ENCODE data around the gene TTYH2. TPM values are rescaled to one million over a fixed set of nuclear protein-coding genes. Genes with fewer than 3 reads are reported as not detected.

The TTYH2 gene
- total RNA-seq, 6 experiments from 2014 or later: 0.60 to 1.8 (median 1.3) TPM

GRCh38 chr17:74179576-74179975, 33.8 kb upstream of the TTYH2 start:
- no peak overlapping the region for H3K27ac ChIP-seq
- no peaks in the 10 kb centered on the region for H3K27me3 ChIP-seq
- H3K36me3 ChIP-seq: no peaks in the 10 kb centered on the region
- intact Hi-C loops (cut with DNase I): loop anchor here in 1 of 2 donors (10.0 kb wide), 1 partner anchor 745 kb away; no protein-coding TSS in a partner anchor
- DNase-seq (no peak), ATAC-seq (no peak)
- WGBS (ENCODE audit: insufficient coverage, low coverage, low lambda C conversion rate, missing lambda C conversion rate): no CpG with 5 or more reads among the region's 4 CpGs
- no peaks in the 10 kb centered on the region for H3K4me1 ChIP-seq
- TF ChIP-seq POLR2A (IDR thresholded peaks at IDR 0.05) (no peak), CTCF (IDR thresholded peaks at IDR 0.05) (no peak)
- no peaks in the 10 kb centered on the region for H3K9me3 ChIP-seq
- H3K4me3 ChIP-seq: no peak overlapping the region

DNA sequence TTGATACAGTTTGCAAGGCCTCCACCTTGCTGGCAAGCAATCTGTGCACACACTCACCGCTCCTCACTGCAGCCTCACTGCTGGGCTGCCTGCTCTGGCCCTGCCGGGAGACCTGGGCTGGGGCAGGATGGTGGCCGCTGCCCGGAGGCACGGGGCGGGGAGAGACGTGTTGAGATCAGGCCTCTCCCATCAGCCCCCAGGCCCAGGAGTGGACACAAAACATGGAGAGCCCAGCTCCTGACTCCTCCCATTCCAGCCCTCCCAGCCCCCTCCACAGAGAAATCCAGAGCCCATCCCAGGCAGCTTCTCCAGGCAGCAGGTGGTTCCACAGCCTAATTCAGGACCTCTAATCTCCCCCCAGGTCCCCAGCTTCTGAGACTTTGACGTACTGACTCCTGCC, 33.0 kb upstream of the TTYH2 start:
- ATAC-seq (no peak), DNase-seq (no peak)
- Histone ChIP-seq H3K36me3 (no peaks in the 10 kb centered on the region), H3K9me3 (no peaks in the 10 kb centered on the region), H3K4me3 (no peak overlapping the region), H3K27ac (no peak overlapping the region), H3K27me3 (no peaks in the 10 kb centered on the region), H3K4me1 (no peaks in the 10 kb centered on the region)
- intact Hi-C loops (cut with DNase I): no loop called here
- WGBS (ENCODE audit: insufficient coverage, low coverage, low lambda C conversion rate, missing lambda C conversion rate): 34% methylated on average over 7 of the region's 8 CpGs
- no peak for TF ChIP-seq POLR2A (IDR thresholded peaks at IDR 0.05)
- TF ChIP-seq CTCF (IDR thresholded peaks at IDR 0.05): no peak

- Histone ChIP-seq H3K27ac (no peak overlapping the region), H3K4me1 (no peaks in the 10 kb centered on the region), H3K27me3 (no peaks in the 10 kb centered on the region), H3K36me3 (no peaks in the 10 kb centered on the region), H3K4me3 (no peak overlapping the region), H3K9me3 (no peaks in the 10 kb centered on the region)
- ATAC-seq: no peak
- intact Hi-C loops (cut with DNase I): no loop called here
- TF ChIP-seq CTCF (IDR thresholded peaks at IDR 0.05) (no peak), POLR2A (IDR thresholded peaks at IDR 0.05) (no peak)
- DNase-seq: no peak
- WGBS (ENCODE audit: insufficient coverage, low coverage, low lambda C conversion rate, missing lambda C conversion rate): 63% methylated on average over 3 of the region's 4 CpGs
Measured at GRCh38 chr17:74181341-74181740, 32.0 kb upstream of the TTYH2 start.

- DNase-seq: no peak
Measured at GRCh38 chr17:74182041-74182723, 31.2 kb upstream of the TTYH2 start.

More at GRCh38 chr17:74182041-74182723, 31.2 kb upstream of the TTYH2 start:
- H3K4me3 ChIP-seq: no peak overlapping the region
- intact Hi-C loops (cut with DNase I): no loop called here
- ATAC-seq: no peak
- no peaks in the 10 kb centered on the region for H3K36me3 ChIP-seq
- TF ChIP-seq CTCF (IDR thresholded peaks at IDR 0.05) (no peak), POLR2A (IDR thresholded peaks at IDR 0.05) (no peak)
- no peaks in the 10 kb centered on the region for H3K27me3 ChIP-seq
- WGBS (ENCODE audit: insufficient coverage, low coverage, low lambda C conversion rate, missing lambda C conversion rate): 49% methylated on average over 5 of the region's 17 CpGs
- no peaks in the 10 kb centered on the region for H3K9me3 ChIP-seq
- no peaks in the 10 kb centered on the region for H3K4me1 ChIP-seq
- H3K27ac ChIP-seq: no peak overlapping the region

Measured in right lobe of liver (tissue), 6 donors.